ENCODE data around the gene DCP1A.
"Not testable (repeated sequence)": the region's sequence is repeated elsewhere in the genome, so short reads cannot be mapped to it uniquely, and the experiment has no call there.

DCP1A gene

DNA sequence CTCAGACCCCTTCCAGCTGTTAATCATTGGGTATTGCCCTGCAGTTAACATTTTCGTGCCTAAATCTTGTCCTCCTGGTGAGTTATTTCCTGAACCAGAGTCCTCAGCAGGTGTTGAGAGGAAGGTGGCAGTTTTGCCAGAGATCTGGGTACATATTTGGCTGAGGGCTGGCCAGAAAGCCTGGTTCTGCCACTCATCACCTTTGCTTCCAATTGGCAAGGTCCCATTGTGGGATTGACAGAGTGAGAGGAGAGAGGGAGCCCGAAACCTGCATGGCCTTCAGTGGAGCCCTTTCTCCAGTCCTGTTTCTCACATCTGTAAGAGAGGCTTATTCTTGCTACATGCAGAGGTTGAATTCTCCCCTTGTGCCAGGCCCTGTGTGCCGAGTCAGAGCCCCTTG, 82.6 kb downstream of the DCP1A start:
- no peak for DNase-seq (ENCODE audit: low read depth)

DNA sequence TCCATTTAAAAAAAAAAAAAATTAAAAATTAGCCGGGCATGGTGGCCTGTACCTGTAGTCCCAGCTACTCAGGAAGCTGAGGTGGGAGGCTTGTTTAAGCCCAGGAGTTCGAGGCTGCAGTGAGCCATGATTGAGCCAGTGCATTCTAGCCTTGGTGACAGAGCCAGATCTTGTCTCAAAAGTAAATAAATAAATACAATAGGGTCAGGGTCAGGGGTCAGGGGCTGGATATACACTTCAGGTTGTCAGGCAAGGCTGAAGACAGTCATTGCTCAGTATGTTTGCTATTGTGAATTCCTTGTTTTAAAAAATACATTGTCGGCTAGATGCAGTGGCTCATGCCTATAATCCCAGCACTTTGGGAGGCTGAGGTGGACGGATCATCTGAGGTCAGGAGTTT, 83.4 kb downstream of the DCP1A start:
- DNase-seq (ENCODE audit: low read depth), result no peak

DNA sequence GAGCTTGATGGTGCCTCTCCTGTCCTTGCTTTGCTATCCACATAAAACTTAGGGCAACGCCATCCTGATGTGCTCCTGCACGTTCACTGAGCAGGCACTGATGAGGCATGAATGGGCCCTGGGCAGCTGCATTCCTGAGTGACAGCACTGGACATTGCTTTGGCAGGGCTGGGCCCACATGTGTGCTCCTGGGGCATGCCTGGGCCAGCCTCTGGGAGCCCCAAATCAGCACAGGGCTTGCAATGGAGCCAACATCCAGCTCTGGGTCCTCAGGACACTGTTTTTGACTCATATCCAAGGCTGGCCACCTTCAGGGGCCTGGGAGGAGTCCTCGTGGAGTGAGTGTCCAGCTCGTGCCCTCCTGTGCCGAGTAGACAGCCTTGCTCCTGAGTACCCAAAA, 85.6 kb downstream of the DCP1A start:
- no peak for DNase-seq (ENCODE audit: low read depth)

DNA sequence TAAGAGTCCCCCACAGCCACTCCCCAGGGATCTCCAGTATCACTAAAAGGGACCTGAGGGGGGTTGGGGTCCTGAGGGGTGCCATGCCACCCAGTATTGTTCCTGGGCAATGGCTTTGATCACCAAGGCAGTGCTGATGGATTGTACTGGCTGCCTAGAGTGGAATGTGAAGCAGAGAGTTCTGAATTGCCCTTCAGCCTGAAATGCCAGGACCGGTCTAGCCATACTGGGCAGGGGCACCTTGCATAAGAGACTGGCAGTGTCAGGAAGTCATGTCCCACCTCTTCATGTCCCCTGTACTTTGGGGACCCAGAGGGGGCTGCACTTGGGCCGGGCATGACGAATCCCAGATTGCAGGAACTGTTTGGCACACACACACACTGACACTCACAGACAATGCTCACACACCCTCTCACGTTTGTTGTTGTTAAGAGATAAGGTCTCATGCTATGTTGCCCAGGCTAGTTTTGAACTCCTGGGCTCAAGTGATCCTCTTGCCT, 87.0 kb downstream of the DCP1A start:
- DNase-seq (ENCODE audit: low read depth), result no peak

DNA sequence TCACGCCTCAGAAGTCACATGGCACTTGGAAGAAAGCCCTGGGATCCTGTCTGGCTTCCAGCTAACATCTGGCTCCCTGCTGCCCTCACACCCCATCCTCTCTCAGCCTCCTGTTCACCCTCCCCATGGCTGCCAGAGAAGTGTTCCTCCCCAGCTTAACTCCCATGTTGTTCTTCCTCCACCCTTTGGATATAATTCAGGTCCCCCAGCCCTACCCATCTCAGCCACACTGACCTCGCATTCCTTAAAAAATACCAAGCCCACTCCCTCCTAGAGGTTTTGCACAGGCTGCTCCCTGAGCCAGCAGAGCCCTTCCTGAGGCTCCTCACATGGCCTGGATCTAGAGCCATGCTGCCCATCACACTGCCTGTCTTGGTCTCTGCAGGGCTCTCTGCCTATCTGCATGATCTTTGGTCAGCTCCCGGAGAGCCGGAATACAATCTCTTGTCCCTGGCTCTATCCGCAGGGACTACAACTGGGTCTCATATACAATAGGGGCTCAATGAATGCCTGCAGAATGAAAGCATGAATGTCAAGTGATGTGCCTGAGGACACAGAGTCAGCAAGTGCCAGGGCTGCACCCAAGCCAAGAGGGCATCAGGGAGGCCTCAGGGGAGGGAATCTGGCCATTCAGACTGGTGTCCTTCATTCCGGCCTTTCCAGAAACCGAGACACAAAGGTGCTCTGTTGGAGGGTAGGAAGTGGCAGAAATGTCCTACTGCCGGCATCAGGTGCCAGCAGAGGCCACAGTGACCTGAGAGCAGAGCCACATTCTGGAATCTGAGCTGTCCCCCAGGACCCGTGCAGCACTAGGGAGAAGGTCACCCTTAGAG, 87.7 kb downstream of the DCP1A start:
- DNase-seq (ENCODE audit: low read depth), result no peak

DNA sequence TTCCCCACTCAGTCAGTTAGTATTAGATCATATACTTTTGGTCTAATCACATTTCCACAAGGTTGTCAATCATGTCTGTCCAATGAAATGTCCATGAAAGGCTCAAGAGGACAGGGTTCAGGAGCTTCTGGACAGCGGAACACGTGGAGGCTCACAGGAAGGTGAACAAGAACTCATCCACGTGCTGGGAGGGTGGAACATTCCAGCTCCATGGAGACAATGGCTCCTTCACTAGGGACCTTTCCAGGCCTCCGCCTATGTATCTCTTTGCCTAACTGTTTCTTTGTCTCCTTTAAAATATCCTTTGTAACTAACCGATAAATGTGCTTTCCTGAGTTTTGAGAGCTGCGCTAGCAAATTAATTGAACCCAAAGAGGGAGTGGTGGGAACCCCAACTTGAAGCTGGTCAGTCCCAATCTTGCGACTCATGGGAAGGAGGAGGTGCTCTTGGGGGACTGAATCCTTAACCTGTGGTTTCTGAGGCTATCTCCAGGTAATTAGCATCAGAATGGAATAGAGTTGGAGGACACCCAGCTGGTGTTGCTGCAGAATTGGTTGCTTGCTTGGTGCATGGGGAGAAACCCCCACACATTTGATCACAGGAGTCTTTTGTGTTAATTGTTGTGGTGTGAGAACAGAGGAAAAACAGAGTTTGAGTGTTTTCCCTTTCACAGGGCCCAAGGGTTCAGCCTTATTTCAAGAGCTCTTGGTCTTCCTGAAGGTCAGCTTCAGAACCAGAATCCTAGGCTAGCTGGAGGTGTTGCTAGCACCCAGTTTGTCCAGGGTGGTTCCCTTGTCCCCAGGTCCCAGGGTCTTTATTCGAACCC, 88.5 kb downstream of the DCP1A start:
- no peak for DNase-seq (ENCODE audit: low read depth)

DNA sequence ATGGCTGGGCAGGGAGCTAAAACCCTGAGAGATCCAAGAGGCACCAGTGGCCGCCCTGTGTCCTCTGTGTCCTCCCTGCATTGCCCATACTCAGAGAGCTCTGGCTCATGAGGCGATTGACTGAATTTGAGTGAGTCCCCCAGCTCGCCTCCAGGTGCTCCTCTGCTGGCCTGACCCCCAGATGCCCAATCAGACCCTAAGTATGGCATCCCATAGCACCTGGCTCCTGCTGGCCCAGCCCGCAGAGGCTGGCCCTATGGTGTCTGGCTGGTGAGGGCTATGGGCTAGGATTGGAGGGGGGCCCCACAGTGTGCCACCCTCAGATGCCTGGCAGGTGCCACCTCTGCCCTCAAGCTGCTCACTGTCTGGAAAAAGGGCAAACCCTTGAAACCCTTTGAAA, 89.9 kb downstream of the DCP1A start:
- DNase-seq (ENCODE audit: low read depth), result no peak

DNA sequence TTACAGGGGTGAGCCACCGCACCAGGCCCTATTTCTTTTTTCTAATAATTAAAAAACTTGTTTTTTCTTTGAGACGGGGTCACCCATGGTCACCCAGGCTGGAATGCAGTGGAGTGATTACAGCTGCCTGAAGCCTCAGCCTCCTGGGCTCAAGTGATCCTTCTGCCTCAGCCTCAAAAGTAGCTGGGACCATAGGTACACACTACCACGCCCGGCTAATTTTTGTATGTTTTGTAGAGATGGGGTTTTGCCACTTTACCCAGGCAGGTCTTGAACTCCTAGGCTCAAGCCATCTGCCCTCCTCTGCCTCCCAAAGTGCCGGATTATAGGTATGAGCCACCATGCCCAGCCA, 90.7 kb downstream of the DCP1A start:
- no peak for DNase-seq (ENCODE audit: low read depth)

DNA sequence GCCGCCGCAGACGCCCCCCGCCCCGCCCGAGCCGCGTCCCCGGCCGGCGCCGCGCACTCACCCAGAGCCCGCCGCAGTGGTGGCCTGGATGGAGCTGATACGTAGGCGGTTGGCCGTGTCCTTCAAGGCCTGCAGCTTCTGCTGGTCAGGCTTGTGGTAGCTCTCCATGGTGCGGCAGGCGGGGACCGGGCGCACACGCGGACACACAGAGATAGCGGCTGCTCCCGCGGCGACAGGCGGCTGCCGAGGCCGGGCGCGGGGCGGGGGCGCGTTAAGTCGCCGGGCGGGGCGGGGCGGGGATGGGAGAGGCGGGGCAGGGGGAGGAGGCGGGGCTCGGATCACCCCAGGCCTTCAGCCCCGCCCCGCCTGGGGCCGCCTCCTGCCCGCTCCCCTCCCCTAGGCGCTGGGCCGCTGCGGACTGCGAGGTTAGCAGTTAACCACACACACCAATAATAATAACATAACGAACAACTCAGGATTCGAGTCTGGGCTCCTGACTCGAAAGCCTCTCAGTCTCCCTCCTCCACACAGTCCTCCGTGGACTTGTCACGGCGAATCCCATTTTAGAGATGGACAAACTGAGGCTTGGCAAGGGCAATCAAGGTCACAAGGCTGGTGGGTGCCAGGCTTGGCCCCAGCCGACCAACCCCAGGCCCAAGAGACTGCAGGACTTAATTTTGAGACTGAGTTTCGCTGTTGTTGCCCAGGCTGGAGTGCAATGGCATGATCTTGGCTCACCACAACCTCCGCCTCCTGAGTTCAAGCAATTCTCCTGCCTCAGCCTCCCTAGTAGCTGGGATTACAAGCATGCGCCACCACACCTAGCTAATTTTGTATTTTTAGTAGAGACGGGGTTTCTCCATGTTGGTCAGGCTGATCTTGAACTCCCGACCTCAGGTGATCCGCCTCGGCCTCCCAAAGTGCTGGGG, 91.3 kb downstream of the DCP1A start, which contains the start of gene TKT:
Gene TKT (minus strand): TSS at position 248 of the 929 bp plus-strand sequence. CDS start 80 bp downstream, at position 168.
- peak; percentile 74 for DNase-seq (ENCODE audit: low read depth)

DNA sequence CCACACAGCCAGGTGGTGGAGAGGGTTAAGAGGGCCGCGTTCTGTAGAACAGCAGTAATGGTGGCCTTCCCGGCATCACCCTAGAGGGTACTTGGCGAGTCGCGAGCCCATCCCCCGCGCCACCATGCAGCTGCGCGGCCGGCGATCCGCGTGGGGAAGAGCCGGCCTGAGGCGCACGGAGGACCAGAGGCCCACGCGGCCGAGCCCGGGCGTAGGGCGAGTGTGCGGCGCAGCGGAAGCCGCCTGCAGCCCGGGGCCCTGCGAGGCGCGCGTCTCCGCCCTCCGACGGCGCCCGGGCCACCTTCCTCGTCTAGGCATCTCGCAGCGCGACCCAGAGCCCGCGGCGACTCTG, 91.9 kb downstream of the DCP1A start:
- DNase-seq (ENCODE audit: low read depth), result peak; percentile 22

DNA sequence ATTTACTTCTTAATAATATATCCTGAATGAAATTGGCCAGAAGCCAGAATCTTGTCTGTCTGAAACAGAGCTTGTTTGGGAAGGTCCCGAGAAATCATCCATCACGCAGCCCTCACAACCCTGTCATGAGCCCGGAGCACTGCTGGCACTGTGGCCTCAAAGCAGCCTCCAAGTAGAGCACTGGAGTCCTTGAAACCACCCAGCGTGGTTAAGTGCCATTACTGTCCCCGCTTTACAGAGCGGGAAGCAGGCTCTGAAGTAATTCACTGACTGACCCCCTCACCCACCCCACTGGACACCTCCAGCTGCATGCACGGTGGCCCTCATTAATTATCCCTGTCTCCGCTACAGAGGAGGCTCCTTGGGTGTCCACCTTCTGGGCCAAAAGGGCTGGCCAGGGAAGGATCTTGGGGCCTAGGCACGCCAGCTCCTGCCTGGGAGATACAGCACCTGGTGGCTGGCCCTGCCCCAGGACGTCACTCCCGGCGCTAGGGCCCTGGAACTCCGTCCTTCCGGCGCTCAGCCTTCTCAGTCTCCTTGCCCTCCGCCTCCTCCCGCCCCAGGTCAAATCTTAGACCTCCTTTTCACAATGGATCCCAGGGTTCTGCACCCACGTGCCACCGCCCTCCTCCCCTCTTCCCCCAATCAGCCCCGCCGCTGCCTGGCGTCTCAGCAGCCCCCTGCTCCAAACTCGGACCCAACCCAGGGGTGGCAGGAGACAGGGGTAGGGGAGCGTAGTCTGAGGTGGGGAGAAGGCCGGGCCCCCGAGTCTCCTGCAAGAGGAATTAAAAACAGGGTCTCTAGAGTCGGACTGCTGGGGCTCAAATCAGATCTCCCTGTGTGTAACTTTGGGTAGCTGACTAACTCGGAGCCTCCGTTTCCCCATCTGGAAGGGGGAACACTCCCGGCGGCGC, 92.6 kb downstream of the DCP1A start:
- DNase-seq (ENCODE audit: low read depth), result peak; percentile 31

DNA sequence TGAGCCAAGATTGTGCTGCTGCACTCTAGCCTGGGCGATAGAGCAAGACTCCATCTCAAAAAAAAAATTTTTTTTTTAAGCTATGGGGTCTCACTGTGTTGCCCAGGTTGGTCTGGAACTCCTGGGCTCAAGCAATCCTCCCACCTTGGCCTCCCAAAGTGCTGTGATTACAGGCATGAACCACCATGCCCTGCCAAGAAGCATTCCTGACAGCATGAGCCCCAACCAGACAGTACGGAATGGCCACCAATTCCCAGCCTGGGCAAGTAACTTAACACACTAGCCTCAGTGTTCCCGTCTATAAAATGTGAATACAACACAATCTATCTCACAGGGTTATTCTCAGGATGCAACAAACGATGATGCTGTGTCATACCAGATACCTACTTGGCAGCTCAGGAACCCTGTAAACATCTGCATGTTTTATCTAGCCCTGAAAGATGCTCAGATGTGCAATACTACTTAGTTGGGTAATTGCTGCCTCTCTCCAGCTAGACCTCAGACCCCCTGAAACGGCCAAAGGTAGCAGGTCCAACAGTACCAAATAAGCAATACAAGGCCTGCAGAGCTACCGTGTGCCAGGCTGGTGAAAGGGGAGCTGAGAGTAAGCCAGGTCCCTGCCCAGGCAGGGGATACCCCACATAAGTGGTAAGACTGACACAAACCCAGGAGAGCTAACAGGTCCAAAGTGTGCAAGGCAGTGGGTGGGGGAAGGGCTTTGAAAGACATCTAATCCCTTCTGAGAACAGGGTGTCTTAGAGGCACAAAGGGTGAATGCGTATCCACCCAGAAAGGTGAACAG, 93.4 kb downstream of the DCP1A start:
- DNase-seq (ENCODE audit: low read depth), result no peak

DNA sequence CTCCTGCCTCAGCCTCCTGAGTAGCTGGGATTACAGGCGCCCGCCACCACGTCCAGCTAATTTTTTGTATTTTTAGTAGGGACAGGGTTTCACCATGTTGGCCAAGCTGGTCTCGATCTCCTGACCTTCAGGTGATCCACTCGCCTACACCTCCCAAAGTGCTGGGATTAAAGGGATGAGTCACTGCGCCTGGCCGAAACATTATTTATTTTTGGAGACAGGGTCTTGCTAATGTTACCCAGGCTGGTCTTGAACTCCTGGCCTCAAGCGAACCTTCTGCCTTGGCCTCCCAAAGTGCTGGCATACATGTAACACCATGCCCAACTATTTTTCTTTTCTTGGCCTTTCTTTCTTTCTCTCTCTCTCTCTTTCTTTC, 94.4 kb downstream of the DCP1A start:
- not testable (repeated sequence) for DNase-seq (ENCODE audit: low read depth)

DNA sequence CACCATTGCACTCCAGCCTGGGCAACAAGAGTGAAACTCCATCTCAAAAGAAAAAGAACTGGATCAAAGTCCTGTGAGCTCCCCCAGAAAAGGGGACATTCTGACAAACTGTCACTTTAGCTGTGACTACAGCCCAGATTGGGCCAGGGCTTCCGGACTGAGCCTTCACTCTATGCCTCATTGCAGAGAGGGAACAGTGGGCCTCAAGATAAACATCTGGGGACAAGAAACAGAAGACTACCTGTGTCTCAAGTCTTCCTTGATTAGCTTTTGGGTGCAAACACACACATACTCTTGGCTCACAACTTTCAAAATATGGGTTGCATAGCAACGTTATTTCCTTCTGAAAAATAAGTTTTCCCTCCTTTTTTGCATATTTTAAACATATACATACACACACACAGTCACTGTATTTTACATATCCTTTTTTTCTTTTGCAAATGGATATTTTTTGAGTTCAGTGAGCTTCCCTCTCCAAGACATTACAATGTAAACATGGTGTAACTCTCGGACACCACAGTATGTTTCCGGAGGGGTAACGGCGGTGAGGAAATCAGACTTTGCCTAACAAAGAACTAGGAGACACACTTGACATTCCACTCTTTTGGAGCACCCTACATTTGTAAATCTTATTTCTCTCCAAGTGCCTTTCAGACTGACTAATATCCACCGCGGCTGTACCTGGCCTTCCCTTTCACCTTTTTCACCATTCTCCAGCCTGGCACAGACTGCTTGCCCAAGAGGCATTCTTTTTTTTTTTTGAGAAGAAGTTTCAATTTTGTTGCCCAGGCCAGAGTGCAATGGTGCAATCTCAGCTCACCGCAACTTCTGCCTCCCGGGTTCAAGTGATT, 95.0 kb downstream of the DCP1A start:
- DNase-seq (ENCODE audit: low read depth), result no peak

DNA sequence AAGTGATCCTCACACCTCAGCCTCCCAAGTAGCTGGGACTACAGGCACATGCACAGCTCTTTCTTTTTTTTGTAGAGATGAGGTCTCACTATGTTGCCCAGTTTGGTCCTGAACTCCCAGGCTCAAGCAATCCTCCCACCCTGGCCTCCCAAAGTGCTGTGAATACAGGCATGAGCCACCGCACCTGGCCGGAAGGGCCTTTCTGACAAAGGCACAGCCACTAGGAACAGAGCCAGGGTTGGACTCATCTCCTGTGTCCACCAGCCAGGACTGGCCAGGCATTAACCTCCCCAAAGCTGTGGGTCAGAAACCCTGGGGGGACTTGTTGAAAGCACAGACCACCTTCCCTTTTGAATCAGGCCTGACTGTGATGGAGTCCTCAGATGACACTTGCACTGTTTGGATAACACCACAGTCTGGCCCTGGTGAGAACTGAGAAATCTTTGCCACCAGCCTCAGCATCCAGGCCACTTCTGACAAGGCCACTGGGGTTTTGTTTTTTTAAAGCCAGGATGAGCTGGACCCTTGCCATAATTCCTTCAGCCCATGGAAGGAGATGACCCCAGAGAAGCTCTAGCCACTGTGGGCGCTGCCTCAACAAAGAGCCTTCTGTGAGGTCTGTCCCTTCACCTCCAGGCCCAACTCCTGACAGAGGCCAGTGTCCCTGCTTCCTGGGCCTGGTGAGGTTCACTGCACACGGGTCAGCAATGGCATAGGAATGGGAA, 96.3 kb downstream of the DCP1A start:
- no peak for DNase-seq (ENCODE audit: low read depth)

DNA sequence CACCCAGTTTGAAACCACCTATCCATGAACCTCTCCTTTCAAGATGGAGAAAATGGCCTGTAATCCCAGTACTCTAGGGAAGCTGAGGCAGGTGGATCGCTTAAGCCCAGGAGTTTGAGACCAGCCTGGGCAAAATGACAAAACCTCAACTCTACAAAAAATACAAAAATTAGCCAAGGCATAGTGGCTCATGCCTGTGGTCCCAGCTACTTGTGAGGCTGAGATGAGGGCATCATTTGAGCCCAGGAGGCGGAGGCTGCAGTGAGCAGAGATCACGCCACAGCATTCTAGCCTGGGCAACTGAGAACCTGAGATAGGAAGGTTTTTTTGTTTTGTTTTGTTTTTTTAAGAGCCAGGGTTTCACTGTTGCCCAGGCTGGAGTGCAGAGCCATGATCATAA, 96.9 kb downstream of the DCP1A start:
- no peak for DNase-seq (ENCODE audit: low read depth)

DNA sequence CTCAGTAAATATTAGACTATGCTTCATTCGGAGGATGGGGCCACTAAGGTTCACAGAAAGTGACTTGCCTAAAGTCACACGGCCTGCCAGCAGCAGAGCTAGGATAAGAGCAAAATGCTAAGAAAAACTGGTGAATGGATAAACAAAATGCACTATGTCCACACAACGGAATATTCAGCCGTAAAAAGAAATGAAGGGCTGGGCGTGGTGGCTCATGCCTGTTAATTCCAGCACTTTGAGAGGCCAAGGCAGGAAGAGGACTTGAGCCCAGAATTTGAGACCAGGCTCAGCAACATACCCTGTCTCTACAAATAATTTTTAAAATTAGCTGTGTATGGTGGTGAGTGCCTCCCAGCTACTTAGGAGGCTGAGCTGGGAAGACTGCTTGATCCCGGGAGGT, 99.2 kb downstream of the DCP1A start:
- DNase-seq (ENCODE audit: low read depth), result no peak

DNA sequence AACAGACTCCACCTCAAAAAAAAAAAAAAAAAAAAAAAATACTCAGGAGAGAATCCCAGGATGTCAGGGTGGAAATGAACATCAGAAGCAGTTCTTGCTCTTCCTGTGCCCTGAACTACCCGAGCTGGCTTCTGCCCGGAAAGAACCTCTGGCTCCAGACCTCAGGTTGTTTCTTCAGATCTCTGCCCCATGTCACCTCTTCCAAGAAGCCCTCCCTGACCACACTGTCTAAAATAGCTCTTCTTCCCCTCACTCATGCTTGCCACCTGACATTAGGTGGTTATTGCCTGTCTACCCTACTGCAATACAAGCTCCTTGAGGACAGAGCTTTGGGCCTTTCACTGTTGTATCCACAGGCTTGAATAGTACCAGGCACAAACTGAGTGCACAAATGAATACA, 99.7 kb downstream of the DCP1A start:
- no peak for DNase-seq (ENCODE audit: low read depth)

DNA sequence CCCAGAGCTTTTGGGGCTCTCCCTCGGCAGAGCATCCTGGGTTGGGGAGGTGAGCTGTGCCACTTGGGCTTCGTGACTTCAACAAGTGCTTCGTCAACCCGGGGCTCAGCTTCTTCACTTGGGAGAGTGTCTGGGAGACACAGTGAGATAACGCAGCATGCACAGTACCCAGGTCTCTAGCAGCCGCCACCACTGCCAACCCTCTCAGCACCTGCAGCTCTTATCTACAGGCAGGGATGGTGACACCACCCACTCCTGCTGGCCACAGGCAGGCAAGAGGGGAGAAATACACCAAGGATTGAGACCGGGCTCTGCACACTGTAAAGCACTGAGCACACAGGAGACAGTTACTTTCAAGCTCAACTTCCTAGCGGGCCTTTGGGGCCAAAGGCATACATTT, 103.1 kb downstream of the DCP1A start:
- DNase-seq (ENCODE audit: low read depth), result no peak
